A673 (cell line): Measurements from ENCODE around the gene USP32.
"Not testable (repeated sequence)": the region's sequence is repeated elsewhere in the genome, so short reads cannot be mapped to it uniquely, and the experiment has no call there.

Source experiments
- EZH2 ChIP-seq: fragments of 200-600 bp; sonication (generic); IDR thresholded peaks from 2 replicates; pipeline ENCODE4 v1.6.1; 2017; ENCODE audit warnings: borderline replicate concordance, low read depth, mild to moderate bottlenecking, mixed read lengths, antibody characterized with exemption, low read length; ENCODE audit not compliant: poor library complexity, severe bottlenecking
- TF ChIP-seq, protein P1 (sequence below): fragments of 300-800, 200-600 bp; sonication (generic); conservative IDR thresholded peaks from 2 replicates; pipeline ENCODE4 v1.5.1; 2017; ENCODE audit warnings: low read depth, mild to moderate bottlenecking, antibody characterized with exemption, low read length, moderate library complexity, mixed read lengths

DNA sequence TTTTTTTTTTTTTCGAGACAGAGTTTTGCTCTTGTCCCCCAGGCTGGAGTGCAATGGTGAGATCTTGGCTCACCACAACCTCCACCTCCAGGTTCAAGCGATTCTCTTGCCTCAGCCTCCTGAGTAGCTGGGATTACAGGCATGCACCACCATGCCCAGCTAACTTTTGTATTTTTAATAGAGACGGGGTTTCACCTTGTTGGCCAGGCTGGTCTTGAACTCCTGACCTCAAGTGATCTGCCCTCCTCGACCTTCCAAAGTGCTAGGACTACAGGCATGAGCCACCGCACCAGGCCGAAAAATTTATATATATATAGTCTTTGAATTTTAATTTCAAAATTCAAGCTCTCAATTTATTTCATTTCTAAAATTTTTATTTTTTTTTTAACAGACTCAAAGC, 36.6 kb upstream of the USP32 start:
- TF ChIP-seq, protein P1, sequence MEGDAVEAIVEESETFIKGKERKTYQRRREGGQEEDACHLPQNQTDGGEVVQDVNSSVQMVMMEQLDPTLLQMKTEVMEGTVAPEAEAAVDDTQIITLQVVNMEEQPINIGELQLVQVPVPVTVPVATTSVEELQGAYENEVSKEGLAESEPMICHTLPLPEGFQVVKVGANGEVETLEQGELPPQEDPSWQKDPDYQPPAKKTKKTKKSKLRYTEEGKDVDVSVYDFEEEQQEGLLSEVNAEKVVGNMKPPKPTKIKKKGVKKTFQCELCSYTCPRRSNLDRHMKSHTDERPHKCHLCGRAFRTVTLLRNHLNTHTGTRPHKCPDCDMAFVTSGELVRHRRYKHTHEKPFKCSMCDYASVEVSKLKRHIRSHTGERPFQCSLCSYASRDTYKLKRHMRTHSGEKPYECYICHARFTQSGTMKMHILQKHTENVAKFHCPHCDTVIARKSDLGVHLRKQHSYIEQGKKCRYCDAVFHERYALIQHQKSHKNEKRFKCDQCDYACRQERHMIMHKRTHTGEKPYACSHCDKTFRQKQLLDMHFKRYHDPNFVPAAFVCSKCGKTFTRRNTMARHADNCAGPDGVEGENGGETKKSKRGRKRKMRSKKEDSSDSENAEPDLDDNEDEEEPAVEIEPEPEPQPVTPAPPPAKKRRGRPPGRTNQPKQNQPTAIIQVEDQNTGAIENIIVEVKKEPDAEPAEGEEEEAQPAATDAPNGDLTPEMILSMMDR, result not testable (repeated sequence)
- TF ChIP-seq EZH2, result not testable (repeated sequence)
